Activated naive CD4-positive, alpha-beta T cell treated with Interleukin-2 at 50 U/mL for 16 hours (primary cell): ENCODE results near the gene PSTPIP1.

Source experiments
- DNase-seq: peaks from one replicate; pipeline ENCODE4 v3.0.0-alpha.2; 2020

PSTPIP1 gene

DNA sequence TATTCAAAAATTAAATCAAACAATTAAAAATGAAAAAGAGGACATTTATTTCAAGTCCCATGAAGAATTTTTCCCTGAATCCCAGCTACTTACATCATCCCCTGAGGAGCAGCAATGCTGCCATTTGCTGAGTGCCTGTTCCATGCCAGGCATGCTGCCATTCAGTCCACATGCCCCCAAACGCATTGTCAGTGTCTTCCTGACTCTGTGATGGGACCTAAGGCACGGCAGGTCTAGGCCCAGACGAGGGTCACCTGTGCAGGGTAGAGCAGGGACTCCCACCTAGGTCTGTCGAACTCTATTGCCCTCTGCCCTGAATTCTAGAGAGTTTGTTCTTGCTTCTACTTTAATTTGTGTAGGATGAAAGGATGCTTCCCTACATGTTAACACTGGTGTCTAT is 7.0 kb downstream of the PSTPIP1 start:
- DNase-seq, result no peak

DNA sequence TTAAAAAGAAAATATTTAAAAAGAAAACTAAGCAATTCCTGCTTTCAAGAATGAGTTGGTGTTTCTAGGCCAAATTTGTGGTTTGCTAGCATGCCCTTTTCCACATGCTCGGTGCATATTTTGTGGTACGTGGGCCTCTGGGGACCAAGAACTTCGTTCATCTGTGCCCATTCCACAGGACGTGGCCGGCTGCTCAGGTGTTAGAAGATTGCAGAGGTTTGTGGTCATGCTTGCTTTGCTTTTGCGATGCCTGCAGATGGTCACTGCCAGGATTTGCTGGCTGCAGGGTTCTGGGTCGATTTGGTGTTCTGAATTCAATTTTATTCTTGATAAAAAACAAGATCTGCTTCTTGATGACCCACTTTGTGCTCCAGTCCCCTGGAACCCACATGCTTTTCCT is 7.5 kb downstream of the PSTPIP1 start:
- no peak for DNase-seq

DNA sequence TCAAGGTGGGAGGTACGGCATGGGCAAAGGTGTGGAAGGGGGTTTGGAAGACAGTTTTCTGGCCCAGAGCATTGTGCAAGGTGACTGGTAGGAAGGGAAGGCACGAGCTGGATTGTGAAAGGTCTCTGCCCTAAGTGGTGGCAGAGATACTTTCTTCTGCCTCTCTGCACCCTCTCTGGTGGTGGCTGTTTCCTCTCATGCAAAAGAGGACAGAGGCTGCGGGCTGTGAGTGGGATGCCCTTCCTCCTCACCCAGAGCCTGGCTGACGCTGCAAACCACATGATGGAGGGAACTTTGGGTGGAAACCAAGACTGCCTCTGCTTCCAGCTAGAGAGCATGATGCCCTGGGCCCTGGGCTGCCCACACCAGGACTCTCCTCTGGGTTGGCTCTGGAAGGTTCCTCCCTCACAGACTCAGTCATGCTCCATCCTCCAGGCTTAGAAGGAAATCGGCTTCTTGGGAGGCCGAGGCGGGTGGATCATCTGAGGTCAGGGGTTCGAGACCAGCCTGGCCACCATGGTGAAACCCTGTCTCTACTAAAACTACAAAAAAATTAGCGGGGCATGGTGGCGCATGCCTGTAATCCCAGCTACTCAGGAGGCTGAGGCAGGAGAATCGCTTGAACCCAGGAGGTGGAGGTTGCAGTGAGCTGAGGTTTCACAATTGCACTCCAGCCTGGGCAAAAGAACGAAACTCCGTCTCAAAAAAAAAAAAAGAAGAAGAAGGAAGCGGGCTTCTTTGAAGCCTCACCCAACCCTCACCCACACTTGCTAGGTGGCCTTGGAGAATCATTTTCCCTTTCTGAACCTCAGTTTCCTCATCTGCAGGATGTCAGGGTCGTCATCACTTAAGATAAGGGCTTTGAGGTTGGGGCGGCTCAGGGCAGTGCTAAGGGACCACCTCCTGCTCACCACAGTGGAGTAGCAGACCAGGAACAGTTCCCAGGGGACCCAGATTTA is 8.3 kb downstream of the PSTPIP1 start:
- peak; percentile 82 for DNase-seq

DNA sequence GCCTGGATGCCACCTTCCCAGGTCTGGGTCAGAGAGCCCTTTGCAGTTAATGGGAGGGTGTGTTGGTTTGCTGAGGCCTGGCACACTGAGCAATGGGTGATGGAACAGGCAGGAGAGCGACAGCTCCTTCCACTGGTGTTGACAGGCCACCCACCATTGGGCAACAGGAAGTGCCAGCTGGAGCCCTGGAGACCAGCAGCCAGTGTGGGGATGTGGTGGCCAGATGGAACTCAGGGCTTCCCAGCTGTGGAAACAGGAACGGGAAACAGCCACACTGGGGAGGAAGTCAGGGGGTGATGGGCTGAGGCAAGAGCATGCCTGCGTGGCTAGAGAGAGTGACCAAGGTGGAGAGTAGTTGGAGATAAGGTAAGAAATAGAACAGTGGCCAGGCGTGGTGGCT is 9.3 kb downstream of the PSTPIP1 start:
- DNase-seq, result no peak

DNA sequence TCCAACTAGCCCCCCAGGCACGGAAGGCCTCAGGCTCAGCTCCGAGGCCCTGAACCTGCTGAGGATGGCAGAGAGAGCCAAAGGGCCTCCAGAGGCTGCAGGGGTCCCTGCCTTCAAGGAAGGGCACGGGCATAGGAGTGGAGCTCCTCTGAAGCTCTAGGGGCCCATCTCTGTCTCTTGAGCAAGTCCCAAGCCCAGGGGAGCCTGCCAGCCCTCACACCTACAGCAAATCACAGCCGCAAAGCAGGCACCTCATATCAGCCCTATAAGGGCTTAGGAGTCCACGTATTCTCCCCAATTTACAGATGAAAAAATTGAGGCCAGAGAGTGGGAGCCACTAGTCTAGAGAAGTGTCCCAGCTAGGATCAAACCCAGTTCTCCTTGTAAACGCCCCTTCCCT is 14.2 kb downstream of the PSTPIP1 start:
- DNase-seq, result no peak

DNA sequence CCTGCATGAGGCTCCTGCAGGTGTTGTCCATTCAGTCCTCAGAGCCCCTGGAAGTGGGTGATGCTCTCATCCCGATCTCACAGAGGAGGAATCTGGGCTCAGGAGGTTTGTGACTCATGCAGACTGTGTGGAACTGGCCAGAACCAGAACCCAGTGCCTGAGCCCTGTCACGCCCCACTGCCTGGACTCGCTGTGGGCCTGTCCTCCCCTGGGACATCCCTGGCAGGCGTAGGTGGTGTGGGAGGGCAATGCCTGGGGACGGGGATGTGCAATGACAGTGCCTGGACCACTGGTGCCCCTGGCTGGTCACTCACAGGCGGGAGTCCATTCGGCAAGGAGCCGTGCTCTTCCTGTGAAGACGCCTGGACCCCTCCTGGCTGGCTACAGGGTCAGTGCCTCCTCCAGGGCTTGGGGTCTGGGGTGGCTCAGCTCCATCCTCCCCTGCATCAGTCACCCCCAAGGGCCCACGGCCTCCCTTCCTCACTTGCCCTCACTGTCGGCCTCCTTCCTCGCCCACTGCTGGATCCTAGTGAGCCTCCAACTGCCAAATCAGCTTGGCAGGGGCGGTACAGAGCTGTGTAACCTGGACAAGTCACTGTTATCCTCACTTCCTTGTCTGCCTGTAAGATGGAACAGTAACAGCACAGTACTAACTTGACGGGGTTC is 14.9 kb downstream of the PSTPIP1 start:
- DNase-seq, result no peak

DNA sequence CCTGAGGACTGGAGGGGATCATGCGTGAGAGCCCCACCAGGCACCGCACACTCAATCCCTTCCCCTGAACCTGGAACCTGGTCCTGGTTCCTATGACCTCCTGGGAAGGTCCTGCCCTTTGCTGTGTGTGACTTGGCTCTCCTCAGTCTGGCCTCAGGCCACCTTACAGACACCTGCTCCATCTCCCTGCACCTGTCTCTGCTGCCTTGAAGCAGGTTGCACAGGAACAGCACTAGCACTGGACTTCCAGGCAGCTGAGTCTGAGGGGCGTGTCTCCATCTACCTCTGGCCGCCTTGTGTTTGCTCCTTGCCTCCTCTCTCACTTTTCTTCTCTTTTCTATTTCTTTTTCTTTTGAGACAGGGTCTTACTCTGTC is 15.4 kb downstream of the PSTPIP1 start:
- no peak for DNase-seq

DNA sequence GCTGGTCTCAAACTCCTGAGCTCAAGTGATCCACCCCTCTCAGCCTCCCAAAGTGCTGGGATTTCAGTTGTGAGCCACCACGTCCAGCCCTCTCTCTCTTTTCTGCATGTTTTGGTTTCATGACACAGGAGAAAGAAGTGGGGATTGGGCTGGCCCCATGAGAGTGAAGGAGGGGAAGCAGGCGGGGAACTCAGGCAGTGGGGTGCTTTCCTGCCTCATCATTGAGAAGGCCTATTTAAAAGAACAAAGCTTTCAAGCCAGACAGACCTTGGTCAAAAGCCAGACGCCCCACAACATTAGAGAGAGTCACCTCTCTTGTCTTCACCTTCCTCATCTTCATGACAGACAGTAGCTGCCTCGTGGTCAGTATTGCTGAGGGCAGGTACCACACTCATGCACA is 15.9 kb downstream of the PSTPIP1 start:
- DNase-seq, result no peak

DNA sequence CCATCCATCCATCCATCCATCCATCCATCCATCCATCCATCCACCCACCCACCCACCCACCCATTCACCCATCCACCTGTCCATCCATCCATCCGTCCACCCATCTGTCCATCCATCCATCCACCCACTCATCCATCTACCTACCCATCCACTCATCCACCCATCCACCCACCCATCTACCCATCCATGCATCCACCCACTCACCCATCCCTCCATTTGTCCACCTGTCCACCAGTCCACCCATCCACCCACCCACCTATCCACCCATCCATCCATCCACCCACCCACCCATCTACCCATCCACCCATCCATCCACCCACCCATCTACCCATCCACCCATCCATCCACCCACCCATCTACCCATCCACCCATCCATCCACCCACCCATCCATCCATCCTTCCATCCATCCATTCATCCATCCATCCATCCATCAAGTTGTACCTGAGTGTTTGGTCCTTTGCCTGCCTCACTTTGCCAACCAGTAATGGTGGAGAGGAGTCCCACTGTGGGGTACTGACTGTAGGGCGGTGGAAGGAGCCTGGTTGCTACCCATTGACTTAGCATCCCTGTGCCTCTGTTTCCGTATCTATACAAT is 17.3 kb downstream of the PSTPIP1 start:
- DNase-seq, result no peak

DNA sequence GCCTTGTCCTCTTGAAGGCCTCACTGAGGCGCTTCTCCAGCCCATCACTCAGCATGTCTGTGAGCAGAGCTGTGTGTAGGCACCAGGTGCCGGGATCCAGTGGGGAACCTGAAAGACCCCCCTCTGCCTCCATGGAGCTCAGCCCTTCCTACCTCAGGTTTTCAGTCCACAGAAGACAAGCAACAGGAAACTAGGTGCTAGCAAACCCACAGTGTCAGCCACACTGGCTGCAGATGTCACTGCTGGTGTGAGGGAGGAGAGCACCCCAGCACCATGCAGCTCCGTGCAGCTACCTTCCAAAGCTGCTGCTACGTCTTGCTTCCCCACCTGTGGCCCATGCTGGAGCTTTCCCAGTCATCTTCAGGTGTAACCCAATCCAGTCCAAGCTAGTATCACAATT is 17.9 kb downstream of the PSTPIP1 start:
- DNase-seq, result peak; percentile 40

DNA sequence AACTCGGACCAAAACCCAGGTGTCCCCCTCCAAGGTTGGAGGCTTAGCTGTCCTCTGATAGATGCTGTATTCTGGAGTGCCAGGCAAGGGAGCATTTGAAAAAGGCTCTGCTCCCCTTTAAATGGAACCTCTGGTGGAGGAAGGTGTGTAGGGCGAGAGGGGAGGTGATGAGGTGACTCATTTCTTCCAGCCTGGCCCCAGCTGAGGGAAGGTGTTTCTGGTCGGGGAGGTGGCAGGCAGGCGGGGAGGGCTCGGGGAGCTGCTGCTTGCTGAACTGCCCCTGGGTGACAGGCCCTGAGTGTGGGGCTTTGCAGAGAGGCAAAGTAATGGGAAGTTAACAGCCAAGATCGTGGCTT is 18.8 kb downstream of the PSTPIP1 start:
- peak; percentile 89 for DNase-seq

DNA sequence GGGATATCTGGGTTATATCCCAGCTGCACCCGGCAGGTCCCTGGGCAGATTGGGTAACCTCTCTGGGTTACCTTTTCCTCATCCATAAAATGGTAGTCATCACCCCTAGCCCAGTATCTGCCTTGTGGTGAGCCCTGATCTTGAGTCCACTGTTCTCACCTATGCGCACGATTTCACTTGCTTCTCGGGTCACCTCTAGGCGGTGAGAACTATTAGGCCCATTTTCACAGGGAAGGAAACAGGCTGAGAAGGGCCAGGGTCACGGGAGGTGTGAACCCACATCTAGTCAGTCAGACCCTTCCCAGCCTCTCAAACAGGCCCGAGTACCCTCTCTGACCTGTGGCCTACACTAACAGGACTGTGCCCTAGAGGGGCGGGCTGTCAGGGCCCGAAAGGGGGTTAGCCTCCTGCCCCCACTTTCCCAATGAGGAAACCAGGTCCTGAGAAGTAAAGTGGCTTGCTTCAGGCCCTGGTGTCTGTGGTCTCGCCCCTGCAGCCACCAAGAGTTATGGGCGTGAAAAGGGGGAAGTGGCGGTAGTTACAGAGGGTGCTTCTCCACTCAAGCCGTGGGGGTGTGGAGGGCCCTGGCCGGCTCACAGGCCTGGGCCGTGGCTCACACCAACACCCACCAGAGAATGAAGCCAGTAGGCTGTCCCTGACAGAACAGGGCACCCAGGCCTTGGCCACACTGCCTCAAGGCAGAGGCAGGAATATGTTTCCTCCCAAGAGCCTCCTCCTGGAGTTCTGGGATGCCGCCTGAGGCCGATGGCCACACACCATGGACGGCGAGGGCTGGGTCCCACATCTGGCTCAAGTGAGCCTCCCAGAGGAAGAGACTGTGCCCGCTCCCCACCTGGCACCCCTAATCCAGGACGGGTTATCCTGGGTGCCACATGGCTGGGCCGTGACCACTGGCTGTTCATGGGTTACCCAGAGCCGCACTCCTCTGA is 19.5 kb downstream of the PSTPIP1 start:
- no peak for DNase-seq

DNA sequence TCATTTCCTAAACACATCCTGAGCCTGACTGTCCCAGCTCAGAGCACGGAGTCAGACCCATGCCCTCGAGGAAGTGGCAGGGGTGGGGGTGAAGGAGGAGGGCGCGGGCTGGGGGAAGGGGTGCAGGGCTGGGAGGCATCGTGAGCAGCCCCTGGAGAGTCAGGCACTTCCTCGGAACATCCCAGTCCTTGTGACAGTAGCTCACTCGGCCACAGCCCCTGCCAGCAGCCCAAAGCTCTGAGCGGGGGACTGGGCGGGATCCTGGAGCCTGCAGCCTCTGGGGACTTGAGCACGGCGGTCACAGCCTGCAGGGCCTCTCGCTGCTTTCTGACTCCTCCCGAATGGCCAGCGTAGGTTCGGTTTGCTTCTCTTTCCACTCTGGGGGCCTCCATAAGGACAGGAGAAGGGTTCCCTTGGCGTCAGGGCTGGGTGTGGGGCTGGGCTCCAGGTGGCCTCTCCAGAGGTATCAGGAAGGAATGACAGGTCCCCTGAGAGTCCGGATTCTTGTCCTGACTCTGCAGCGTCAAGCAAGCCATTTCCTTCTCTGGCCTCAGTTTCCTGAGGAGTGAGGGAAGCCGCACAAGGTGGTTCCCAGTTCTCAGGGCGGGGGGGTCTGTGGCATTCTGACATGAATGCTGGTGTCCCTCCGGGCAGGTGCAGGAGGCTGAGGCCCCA is 20.9 kb downstream of the PSTPIP1 start:
- no peak for DNase-seq

DNA sequence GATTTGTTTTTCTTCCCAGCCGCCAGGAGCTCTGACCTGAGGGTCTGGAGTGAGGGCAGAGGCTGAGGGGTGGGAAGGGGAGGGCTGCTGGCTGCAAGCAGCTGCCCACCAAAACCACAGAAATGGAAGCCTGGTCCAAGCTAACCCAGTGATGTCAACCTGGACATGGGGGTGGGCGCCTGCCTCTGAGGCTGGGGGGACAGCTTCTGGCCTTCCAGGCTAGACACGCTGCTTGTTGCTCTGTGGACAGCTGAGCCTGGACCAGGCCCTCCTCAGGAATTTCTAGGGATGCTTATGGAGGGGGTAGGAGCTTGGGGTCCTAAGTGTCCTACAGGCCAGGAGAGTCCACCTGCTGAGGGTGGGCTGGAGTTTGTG is 21.4 kb downstream of the PSTPIP1 start:
- DNase-seq, result no peak

DNA sequence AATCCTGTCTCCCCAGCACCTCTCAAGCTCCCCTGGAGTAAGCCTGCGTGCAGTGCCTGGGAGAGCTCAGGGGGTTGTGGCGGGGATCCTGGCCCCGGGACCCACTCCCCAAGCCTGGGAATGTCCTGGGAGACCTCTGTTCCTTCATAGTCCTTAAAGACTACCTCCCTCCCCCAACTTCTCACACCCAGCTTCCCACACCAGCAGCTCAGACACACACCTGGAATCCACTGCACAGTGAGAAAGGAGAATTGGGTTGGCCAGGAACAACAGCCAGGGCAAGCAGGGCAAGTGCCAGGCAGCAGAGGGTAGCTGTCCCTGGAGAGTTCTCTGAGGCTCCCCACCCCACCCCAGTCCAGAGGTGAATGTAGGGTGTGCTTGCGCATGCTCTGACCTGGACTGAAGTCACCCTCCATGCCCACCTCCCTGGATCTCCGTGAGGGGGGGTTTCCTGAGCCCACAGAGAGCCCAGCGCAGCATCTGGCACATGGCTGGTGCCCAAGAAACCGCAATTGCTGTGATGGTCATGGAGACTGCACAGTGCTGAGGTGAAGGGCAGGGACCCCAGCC is 22.2 kb downstream of the PSTPIP1 start:
- DNase-seq, result no peak

DNA sequence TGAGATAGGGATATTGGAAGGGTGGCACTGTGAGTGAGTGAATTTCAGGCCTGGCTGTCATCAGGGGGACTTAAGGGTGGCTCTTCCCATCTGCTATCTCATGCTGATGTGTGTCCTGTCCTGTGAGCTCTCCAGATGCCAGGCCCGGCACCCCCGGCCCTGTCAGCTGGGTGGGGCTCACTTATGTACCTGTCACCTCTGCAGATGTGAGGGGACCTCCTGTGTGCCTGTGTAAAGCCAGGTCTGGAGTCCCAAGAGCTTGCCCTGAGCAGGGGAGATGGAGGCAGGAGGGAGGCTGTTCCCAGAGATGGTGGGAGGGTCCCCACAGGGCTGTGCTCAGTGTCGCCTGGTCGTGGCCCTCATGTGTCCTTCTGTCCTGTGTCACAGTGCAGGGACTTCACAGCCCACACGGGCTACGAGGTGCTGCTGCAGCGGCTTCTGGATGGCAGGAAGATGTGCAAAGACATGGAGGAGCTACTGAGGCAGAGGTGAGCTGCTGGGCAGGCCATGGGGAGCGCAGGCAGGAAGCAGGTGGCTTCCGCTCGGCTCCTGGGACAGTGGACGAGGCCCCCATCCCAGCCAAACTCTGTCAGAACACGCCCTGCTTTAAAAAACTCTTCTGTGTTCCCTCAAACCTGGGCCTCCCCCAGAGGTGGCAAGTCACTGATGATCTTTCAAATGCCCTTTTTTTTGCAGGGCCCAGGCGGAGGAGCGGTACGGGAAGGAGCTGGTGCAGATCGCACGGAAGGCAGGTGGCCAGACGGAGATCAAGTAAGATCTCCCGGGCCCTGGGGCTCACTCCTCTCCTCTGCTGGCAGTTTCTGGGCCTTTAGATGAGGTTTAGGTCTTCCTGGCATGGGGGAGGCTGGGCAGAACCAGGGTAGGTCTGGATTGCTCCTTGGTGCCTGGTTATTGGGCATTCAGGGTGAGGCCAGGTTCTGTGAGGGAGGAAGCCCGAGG is 23.1 kb downstream of the PSTPIP1 start:
- DNase-seq, result no peak

DNA sequence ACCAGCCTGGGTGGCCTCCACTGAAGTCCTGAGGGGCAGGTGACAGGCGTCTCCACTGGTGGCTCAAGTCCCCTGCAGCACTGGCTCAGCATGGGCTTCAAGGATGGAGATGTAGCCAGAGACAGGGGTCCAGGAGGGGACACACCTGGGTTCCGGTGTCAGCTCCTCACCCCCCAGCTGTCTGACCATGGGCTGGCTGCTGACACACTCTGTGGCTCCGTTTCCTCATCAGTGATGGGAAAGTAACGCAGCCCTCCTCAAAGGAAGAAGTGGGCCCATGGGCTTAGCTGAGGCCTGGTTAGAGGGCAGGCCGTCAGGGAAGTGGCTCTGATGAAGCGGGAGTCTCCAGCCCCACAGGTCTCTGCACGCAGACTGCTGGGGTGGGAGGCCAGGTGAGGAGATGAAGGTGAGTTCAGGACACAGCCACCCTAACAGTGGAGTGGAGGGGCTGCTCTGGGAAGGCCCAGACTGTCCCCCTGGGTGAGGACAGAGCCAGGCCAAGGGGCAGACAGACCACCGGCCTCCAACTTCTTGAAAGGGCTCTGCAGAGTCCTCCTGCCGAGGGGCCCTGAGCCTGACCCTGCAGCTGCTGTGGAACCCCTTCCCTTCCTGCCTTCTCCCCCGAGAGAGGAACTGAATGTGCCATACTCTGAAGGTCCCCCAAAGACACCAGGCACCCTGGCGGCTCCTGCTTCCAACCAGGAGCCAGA is 24.0 kb downstream of the PSTPIP1 start:
- DNase-seq, result no peak

DNA sequence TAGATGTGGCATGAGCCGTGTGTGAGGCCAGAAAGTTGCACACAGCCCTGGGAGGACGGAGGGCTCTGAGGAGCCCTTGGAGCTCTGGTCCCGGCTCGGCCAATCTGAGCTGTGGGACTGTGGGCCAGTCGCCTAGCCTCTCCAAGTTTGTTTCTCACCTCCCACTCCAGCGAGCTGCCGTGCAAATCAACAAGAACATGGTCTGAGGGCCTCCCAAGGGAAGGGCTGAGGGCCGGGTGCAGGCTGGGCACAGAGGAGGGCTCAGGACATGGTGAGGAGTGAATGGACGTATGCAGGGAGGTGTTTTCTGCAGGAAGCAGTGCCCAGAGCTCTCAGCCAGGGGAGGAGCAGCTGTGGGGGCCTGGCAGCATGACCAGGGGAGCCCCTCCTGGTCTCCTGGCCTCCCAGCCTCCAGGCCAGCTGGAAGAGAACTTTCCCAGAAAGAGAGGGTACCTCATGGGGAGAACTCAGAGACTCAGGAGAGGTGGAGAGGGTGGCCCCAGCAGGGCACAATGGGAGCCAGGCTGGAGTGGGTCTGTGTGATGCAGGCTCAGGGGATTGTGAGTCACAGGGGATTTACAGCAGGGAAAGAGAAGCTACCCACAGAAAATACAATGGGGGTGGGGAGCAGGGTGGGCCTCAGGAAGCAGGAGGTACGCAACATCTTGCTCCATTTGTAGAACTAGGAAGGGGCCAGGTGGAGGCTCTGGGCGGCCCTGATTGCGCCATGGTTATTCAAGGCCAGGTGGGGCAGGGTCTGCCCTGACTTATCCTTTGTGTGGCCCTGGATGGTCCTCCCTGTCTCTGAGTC is 24.8 kb downstream of the PSTPIP1 start:
- DNase-seq, result peak; percentile 53
